Spleen (tissue), 11 donors: ENCODE data around the gene ARHGAP25. TPM values are rescaled to one million over a fixed set of nuclear protein-coding genes. Genes with fewer than 3 reads are reported as not detected.

ENCODE experiments used
- DNase-seq: peaks from one replicate; pipeline ENCODE4 v3.0.0-alpha.2; 2020
- H3K27ac ChIP-seq, 8 donors: fragments of 200-600 bp; sonication (generic) in 7 of 8; 1 replicate in 4 of 8; 2 replicates in 4 of 8; pipeline versions ENCODE4 v1.5.0 to v1.8.0; 2016 to 2021; ENCODE audit warnings: inconsistent platforms in 4 of 8, mild to moderate bottlenecking in 4 of 8, moderate library complexity in 1 of 8
- H3K27me3 ChIP-seq, 7 donors: fragments of 200-600 bp; sonication (generic) in 6 of 7; replicated peaks in 1 of 7; 1 replicate in 4 of 7; 2 replicates in 3 of 7; pipeline versions ENCODE4 v1.5.0 to v1.8.0; 2016 to 2021; ENCODE audit warnings: inconsistent platforms in 3 of 7, mild to moderate bottlenecking in 1 of 7
- H3K36me3 ChIP-seq, 6 donors: fragments of 200-600 bp; sonication (generic) in 5 of 6; 1 replicate in 4 of 6; 2 replicates in 2 of 6; pipeline versions ENCODE4 v1.5.0 to v1.8.0; 2016 to 2021; ENCODE audit warnings: inconsistent platforms in 2 of 6
- H3K4me1 ChIP-seq, 6 donors: fragments of 200-600 bp; sonication (generic) in 5 of 6; 1 replicate in 3 of 6; 2 replicates in 3 of 6; pipeline versions ENCODE4 v1.5.0 to v1.8.0; 2016 to 2021; ENCODE audit warnings: inconsistent platforms in 3 of 6
- H3K4me3 ChIP-seq, 8 donors: fragments of 200-600 bp; sonication (generic) in 7 of 8; 1 replicate in 4 of 8; 2 replicates in 4 of 8; pipeline versions ENCODE4 v1.5.0 to v1.8.0; 2016 to 2021; ENCODE audit warnings: inconsistent platforms in 4 of 8, mild to moderate bottlenecking in 4 of 8, moderate library complexity in 2 of 8
- H3K9me3 ChIP-seq, 8 donors: fragments of 200-600 bp; sonication (generic) in 7 of 8; 1 replicate in 4 of 8; 2 replicates in 4 of 8; pipeline versions ENCODE4 v1.5.0 to v1.8.0; 2016 to 2021; ENCODE audit warnings: inconsistent platforms in 4 of 8
- CTCF ChIP-seq, 11 experiments: fragments of 200-600 bp in 7 of 11; fragments of 450-650 bp in 4 of 11; sonication (generic) in 4 of 11; IDR thresholded peaks in 8 of 11; conservative IDR thresholded peaks in 3 of 11; 1 replicate in 7 of 11; 2 replicates in 4 of 11; pipeline versions ENCODE4 v1.4.0 to v1.8.0; 2016 to 2021; ENCODE audit warnings: antibody characterized with exemption in 11 of 11, inconsistent platforms in 4 of 11, mild to moderate bottlenecking in 1 of 11
- POLR2A ChIP-seq, 3 donors: fragments of 450-650 bp; IDR thresholded peaks; one replicate each; pipeline ENCODE4 v1.5.1; 2017; ENCODE audit warnings: antibody characterized with exemption in 3 of 3, mild to moderate bottlenecking in 1 of 3
- POLR2AphosphoS5 ChIP-seq, 3 donors: sonication (generic); formaldehyde crosslinking; IDR thresholded peaks; one replicate each; pipeline ENCODE4 v1.5.1; 2017; ENCODE audit warnings: antibody characterized with exemption in 3 of 3
- WGBS, 5 donors: extraction: QIAGEN DNeasy Blood & Tissue Kit in 3 of 5; methylation state at CpG; one replicate each; pipeline versions ENCODE4 v1.1.5 to v1.1.7; 2013 to 2018; 5-methylcytosine and 5-hydroxymethylcytosine counted together
- intact Hi-C: fragments of 100-400 bp; cut with DNase I; formaldehyde crosslinking; loops from one replicate; pipeline ENCODE4 v1.15.0; 2023; ENCODE audit warnings: low total_unique reads
- polyA plus RNA-seq, 3 donors: library from polyadenylated mRNA; stranded (reverse); fragments of 200-250 nt; gene quantifications; one replicate each; pipeline ENCODE4 v1.2.1, GENCODE V29; 2013
- total RNA-seq, 7 donors: library from RNA; depleted of rRNA in 3 of 7; stranded (reverse); fragments of >200 nt in 3 of 7; fragmentation: NEBNext Ultra II Directional in 4 of 7; extraction: Animal tissue kit (Norgen Biotek cat#: 25700) in 4 of 7; gene quantifications; one replicate each; pipeline versions ENCODE4 v1.1.0 to v1.2.1, GENCODE V29; 2016 to 2021
- donor health status: healthy with polysubstance abuse.
- donor health status: DM: no; HTN: no; CAD: no; lungs with moderate emphysema.
- donor health status: DM: no; HTN: no; CAD: no.
- donor health status: Bipolar disorder and iron deficiency.
- donor health status: healthy.
- donor health status: DM: no; HTN: no; CAD: no.
- donor health status: DM: yes; HTN: yes; CAD: no.

ARHGAP25 gene
- total and polyA plus RNA-seq, 10 donors: 72.0 to 173 (median 130) TPM

DNA sequence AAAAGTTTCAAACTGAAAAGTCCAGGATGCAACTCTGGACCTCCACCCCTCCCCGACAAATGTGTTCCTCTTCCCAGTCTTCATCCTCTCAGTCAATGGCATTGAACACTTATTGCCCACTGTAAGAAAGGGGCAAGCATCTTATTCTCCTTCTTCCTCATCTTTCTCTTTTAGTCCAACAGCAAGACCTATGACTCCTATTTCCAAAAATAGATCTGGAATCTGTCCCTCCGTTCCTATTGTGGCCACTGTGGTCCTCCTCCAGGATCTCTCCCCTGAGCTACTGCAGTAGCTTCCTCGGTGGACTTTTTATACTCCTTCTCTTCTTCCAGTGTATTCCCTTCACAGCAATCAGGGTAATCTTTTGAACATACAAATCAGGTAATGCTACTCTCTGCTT lies 28.0 kb upstream of the ARHGAP25 start:
- intact Hi-C loops: loop anchor here (5.0 kb wide), 1 partner anchor 221 kb away; no protein-coding TSS in a partner anchor
- Histone ChIP-seq H3K9me3 (no peaks in the 10 kb centered on the region), H3K4me3 (no peak overlapping the region), H3K27ac (no peak overlapping the region), H3K36me3 (no peaks in the 10 kb centered on the region), H3K27me3 (no peaks in the 10 kb centered on the region), H3K4me1 (peaks cover 0 to 20% (median 5%) of the 10 kb centered on the region in 6 donors)
- no peak for DNase-seq
- TF ChIP-seq POLR2AphosphoS5 (IDR thresholded peaks at IDR 0.05) (no peak), CTCF (IDR thresholded peaks at IDR 0.05 in 8 of 11, conservative IDR thresholded peaks at IDR 0.05 in 3 of 11) (no peak), POLR2A (IDR thresholded peaks at IDR 0.05) (no peak)
- 71 to 82% (median 78%) methylated on average over 3 of the region's 3 CpGs for WGBS, 5 donors

DNA sequence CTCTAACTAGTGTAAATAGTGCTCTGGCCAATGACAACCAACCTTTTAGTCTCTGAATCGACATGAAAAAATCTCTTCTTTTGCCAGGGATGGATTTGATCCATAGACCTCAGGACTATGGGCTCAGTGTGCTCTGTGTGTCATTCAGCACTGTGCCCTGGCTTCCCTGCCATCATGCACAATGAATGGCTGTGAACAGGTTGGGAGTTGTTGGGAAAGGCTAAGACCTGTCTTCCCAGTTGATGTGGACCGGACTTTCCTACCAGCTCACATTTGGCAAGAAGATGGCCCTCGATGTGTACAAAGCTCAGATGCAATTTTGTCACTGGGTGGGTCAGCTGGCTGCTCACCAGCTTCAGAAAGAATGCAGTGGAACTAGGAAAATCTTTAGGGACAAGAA lies 26.0 kb upstream of the ARHGAP25 start:
- H3K4me1 ChIP-seq: peaks cover 0 to 26% (median 5%) of the 10 kb centered on the region in 6 donors
- H3K36me3 ChIP-seq: no peaks in the 10 kb centered on the region
- no peak for DNase-seq
- H3K27ac ChIP-seq: no peak overlapping the region
- H3K27me3 ChIP-seq: no peaks in the 10 kb centered on the region
- WGBS, 5 donors: 74 to 87% (median 80%) methylated on average over 3 of the region's 3 CpGs
- no peak for TF ChIP-seq POLR2A (IDR thresholded peaks at IDR 0.05)
- TF ChIP-seq CTCF (IDR thresholded peaks at IDR 0.05 in 8 of 11, conservative IDR thresholded peaks at IDR 0.05 in 3 of 11): no peak
- no peak for TF ChIP-seq POLR2AphosphoS5 (IDR thresholded peaks at IDR 0.05)
- H3K9me3 ChIP-seq: no peaks in the 10 kb centered on the region
- intact Hi-C loops: loop anchor here (5.0 kb wide), 1 partner anchor 219 kb away; no protein-coding TSS in a partner anchor
- no peak overlapping the region for H3K4me3 ChIP-seq

DNA sequence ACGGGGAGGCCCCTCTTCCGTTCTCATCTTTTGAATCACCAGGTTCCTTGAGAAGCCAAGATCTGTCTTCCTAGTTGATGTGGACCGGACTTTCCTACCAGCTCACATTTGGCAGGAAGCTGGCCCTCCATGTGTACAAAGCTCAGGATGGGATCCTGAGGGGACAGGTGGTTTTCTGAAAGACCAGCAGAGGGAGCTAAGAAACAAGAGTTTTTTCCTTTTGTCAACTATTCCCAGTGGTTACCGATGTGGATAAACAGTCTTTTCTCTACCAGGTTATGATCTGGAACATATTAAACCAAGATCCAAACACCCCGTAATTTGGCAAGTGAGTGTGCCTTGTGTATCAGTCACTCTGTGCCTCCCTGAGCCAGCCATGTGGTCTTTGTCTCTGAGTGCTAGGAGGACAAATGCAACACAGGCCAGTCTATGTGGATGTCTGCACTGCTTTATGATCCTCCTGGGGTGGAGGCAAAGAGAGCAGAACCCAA lies 25.1 kb upstream of the ARHGAP25 start:
- no peak for DNase-seq
- Histone ChIP-seq H3K27me3 (no peaks in the 10 kb centered on the region), H3K4me3 (no peak overlapping the region), H3K9me3 (no peaks in the 10 kb centered on the region), H3K27ac (no peak overlapping the region), H3K4me1 (peaks cover under 1 to 34% (median 7%) of the 10 kb centered on the region in 6 donors), H3K36me3 (no peaks in the 10 kb centered on the region)
- intact Hi-C loops: loop anchor here (5.0 kb wide), 1 partner anchor 218 kb away; no protein-coding TSS in a partner anchor
- WGBS, 5 donors: 9 to 19% (median 11%) methylated on average over 5 of the region's 5 CpGs
- peak; percentile 58 to 85 (median 79) for TF ChIP-seq CTCF (IDR thresholded peaks at IDR 0.05 in 8 of 11, conservative IDR thresholded peaks at IDR 0.05 in 3 of 11)
- no peak for TF ChIP-seq POLR2AphosphoS5 (IDR thresholded peaks at IDR 0.05)

- intact Hi-C loops: no loop called here
- DNase-seq: no peak
- Histone ChIP-seq H3K4me3 (no peak overlapping the region), H3K36me3 (no peaks in the 10 kb centered on the region), H3K27ac (no peak overlapping the region), H3K27me3 (no peaks in the 10 kb centered on the region), H3K9me3 (no peaks in the 10 kb centered on the region), H3K4me1 (peaks cover 6 to 43% (median 16%) of the 10 kb centered on the region in 6 donors)
- TF ChIP-seq CTCF (IDR thresholded peaks at IDR 0.05 in 8 of 11, conservative IDR thresholded peaks at IDR 0.05 in 3 of 11) (no peak), POLR2A (IDR thresholded peaks at IDR 0.05) (no peak), POLR2AphosphoS5 (IDR thresholded peaks at IDR 0.05) (no peak)
- 82 to 100% (median 94%) methylated on average over 1 of the region's 1 CpG for WGBS, 5 donors
Observed at GRCh38 chr2:68710336-68710735, 24.3 kb upstream of the ARHGAP25 start.
